Liver (tissue), 3 donors: ENCODE measurements around the gene MOK.

Experiments used
- ATF3 ChIP-seq: IDR thresholded peaks from 2 replicates; pipeline ENCODE4 v1.6.1; 2016; ENCODE audit warnings: antibody characterized with exemption
- CTCF ChIP-seq: fragments of 150-350 bp; IDR thresholded peaks from 2 replicates; pipeline ENCODE4 v1.5.1; 2017; ENCODE audit warnings: improper control_type of control experiment, low read depth, low read length; ENCODE audit not compliant: missing input control
- EGR1 ChIP-seq, 2 donors: IDR thresholded peaks; 2 replicates each; pipeline ENCODE4 v1.6.1; 2016 to 2018; ENCODE audit warnings: antibody characterized with exemption in 2 of 2, low read depth in 2 of 2
- GABPA ChIP-seq, 2 donors: IDR thresholded peaks in 1 of 2; conservative IDR thresholded peaks in 1 of 2; 2 replicates each; pipeline ENCODE4 v1.6.1; 2016; ENCODE audit warnings: antibody characterized with exemption in 2 of 2, mild to moderate bottlenecking in 1 of 2, moderate library complexity in 1 of 2
- JUND ChIP-seq, 2 donors: IDR thresholded peaks; 2 replicates each; pipeline ENCODE4 v1.6.1; 2016; ENCODE audit warnings: antibody characterized with exemption in 2 of 2
- MAX ChIP-seq: IDR thresholded peaks from 2 replicates; pipeline ENCODE4 v1.6.1; 2016; ENCODE audit warnings: antibody characterized with exemption
- NR2F2 ChIP-seq: IDR thresholded peaks from 2 replicates; pipeline ENCODE4 v1.6.1; 2016; ENCODE audit warnings: antibody characterized with exemption
- RAD21 ChIP-seq, 2 donors: IDR thresholded peaks; 2 replicates each; pipeline ENCODE4 v1.6.1; 2016; ENCODE audit warnings: antibody characterized with exemption in 2 of 2, mild to moderate bottlenecking in 2 of 2
- REST ChIP-seq: IDR thresholded peaks from 2 replicates; pipeline ENCODE4 v1.6.1; 2016; ENCODE audit warnings: antibody characterized with exemption, mild to moderate bottlenecking
- RXRA ChIP-seq, 2 donors: IDR thresholded peaks; 2 replicates each; pipeline ENCODE4 v1.6.1; 2017 to 2018; ENCODE audit warnings: antibody characterized with exemption in 2 of 2, mild to moderate bottlenecking in 1 of 2
- SP1 ChIP-seq: IDR thresholded peaks from 2 replicates; pipeline ENCODE4 v1.6.1; 2018; ENCODE audit warnings: antibody characterized with exemption, mild to moderate bottlenecking
- TAF1 ChIP-seq: conservative IDR thresholded peaks from 2 replicates; pipeline ENCODE4 v1.6.1; 2016; ENCODE audit warnings: antibody characterized with exemption, mild to moderate bottlenecking
- YY1 ChIP-seq: IDR thresholded peaks from 2 replicates; pipeline ENCODE4 v1.6.1; 2016; ENCODE audit warnings: antibody characterized with exemption, mild to moderate bottlenecking
- donor health status: healthy.
- donor health status: healthy.

GRCh38 chr14:102180248-102180998, 124.5 kb downstream of the MOK start:
- TF ChIP-seq GABPA (IDR thresholded peaks at IDR 0.05 in 1 of 2, conservative IDR thresholded peaks at IDR 0.05 in 1 of 2) (no peak), CTCF (no peak), RXRA (IDR thresholded peaks at IDR 0.05) (no peak), MAX (no peak), REST (no peak), JUND (IDR thresholded peaks at IDR 0.05) (no peak), YY1 (no peak), SP1 (no peak), EGR1 (IDR thresholded peaks at IDR 0.05; ENCODE audit: low read depth in 2 of 2) (no peak), ATF3 (no peak), RAD21 (IDR thresholded peaks at IDR 0.05) (no peak), TAF1 (no peak), NR2F2 (no peak)
